AG04449 (cell line): ENCODE data around the gene DTD1.

Source experiments
- CTCF ChIA-PET: fragments of 350-600 bp; formaldehyde crosslinking; extraction: SDS; loops from one replicate; lab custom pipeline; 2021; ENCODE audit warnings: antibody characterized with exemption; lab: Yijun Ruan, JAX
- POLR2A ChIA-PET: fragments of 400-600, 350-600 bp; formaldehyde crosslinking; extraction: SDS; loops from one replicate; lab custom pipeline; 2020; ENCODE audit warnings: antibody characterized with exemption, inconsistent platforms; lab: Yijun Ruan, JAX
- DNase-seq: peaks from one replicate; pipeline ENCODE4 v3.0.0-alpha.2; 2010; ENCODE audit warnings: low read depth, low spot score
- H3K4me3 ChIP-seq: 2 replicates; pipeline ENCODE4 v1.5.1; 2011; ENCODE audit warnings: low read depth, mild to moderate bottlenecking, control low read depth, low read length
- TF ChIP-seq, protein P1 (sequence below): IDR thresholded peaks from one replicate; pipeline ENCODE4 v1.5.1; 2011; ENCODE audit warnings: mild to moderate bottlenecking, moderate library complexity, low read length, control low read depth, inconsistent platforms; ENCODE audit not compliant: insufficient read depth; ENCODE audit errors: missing control alignments

DTD1 gene

DNA sequence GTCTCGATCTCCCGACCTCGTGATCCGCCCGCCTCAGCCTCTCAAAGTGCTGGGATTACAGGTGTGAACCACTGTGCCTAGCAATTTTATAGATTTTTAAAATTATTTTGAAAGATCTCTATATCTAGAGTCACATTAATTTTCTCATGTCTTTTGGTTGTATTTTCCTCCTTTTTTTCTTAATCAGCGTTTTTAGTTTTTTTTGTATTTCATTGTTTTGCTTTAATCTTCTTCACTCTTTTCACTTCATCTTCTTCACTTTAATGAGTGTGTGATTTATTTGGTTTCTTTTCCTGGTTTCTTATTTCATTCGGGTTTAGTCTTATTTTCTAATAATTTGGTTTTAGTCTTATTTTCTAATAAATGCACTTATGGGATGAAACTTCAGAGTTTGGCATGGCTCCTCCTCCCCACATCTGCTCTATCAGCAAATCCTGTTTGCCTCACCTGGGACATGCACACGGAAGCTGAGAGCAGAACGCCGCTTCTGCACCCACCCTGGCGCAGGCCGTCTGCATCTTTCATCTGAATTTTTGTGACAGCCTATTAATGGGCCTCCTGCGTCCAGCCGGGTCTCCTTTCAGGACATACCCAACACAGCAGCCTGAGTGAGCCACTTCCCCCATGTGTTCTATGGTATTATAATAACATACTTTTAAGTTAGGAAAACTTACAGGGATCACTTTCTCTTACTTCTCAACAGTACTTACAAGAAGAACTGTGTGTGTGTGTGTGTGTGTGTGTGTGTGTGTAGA, 35.5 kb downstream of the DTD1 start:
- ChIA-PET CTCF (interaction anchor here (1.0 to 1.8 kb wide), 3 partner anchors 8 to 11 kb away, joined by 3 to 7 read pairs (median 4); no protein-coding TSS in a partner anchor), POLR2A (no interaction called here)
- no peak for DNase-seq
- no peak overlapping the region for H3K4me3 ChIP-seq
- TF ChIP-seq, protein P1, sequence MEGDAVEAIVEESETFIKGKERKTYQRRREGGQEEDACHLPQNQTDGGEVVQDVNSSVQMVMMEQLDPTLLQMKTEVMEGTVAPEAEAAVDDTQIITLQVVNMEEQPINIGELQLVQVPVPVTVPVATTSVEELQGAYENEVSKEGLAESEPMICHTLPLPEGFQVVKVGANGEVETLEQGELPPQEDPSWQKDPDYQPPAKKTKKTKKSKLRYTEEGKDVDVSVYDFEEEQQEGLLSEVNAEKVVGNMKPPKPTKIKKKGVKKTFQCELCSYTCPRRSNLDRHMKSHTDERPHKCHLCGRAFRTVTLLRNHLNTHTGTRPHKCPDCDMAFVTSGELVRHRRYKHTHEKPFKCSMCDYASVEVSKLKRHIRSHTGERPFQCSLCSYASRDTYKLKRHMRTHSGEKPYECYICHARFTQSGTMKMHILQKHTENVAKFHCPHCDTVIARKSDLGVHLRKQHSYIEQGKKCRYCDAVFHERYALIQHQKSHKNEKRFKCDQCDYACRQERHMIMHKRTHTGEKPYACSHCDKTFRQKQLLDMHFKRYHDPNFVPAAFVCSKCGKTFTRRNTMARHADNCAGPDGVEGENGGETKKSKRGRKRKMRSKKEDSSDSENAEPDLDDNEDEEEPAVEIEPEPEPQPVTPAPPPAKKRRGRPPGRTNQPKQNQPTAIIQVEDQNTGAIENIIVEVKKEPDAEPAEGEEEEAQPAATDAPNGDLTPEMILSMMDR: no peak

DNA sequence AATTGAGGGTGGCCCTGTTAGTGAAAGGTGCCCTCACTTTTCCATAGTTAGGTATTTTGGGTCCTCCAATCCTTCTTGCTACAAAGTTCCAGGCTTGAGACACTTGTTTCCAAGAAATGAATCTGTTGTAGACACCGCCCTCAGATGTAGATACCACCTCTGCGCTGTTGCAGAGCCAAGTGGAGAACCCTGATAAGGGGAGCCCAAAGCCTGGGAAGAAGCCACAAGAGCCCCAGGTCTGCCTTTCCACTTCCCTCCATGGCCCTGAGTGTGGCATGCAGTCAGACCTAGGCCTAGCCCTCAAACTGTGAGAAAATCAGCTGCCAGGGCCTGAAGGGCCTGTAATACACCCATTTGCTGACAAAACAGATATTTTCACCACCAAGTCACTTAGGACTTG, 37.1 kb downstream of the DTD1 start:
- CTCF ChIA-PET: interaction anchor here (1.0 to 1.8 kb wide), 4 partner anchors 7 to 1120 kb away, joined by 3 to 7 read pairs (median 4); no protein-coding TSS in a partner anchor
- no peak for DNase-seq
- TF ChIP-seq, protein P1: no peak
- POLR2A ChIA-PET: no interaction called here
- H3K4me3 ChIP-seq: no peak overlapping the region

DNA sequence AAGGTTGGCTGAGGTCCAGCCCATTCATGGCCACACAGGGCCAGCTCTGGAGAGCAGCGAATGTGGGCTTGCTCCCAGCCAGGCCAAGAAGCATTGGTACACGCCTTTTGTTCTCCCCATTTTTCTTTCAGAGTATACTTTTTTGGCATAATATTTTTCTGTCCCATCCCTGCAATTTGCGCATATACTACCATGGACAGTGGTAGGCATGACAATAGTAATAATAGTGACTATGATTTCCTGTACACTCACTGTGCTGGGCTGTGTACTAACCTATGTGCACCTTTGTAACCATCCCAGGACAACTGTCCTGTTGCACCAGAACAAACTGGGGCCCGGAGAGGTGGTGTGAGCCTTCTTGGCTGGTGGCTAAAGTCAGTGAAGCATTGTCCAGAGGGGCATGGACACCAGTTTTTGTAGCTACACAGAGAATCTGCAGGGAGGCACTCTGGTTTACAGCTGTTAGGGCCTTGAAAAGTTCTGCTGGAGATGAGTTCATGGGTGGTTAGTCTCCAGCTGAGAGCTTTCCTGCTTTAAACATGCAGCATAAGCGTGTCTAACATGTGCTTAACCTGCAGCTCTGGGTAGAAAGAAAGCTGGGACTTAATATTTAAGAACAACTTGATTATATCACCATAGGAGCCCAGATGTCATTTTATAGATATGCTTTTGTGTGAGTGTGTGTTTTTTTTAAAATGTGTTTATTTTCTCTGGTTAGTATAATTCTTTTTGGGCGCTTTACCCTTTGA, 38.2 kb downstream of the DTD1 start:
- TF ChIP-seq, protein P1: no peak
- ChIA-PET POLR2A (no interaction called here), CTCF (no interaction called here)
- no peak for DNase-seq
- H3K4me3 ChIP-seq: no peak overlapping the region

DNA sequence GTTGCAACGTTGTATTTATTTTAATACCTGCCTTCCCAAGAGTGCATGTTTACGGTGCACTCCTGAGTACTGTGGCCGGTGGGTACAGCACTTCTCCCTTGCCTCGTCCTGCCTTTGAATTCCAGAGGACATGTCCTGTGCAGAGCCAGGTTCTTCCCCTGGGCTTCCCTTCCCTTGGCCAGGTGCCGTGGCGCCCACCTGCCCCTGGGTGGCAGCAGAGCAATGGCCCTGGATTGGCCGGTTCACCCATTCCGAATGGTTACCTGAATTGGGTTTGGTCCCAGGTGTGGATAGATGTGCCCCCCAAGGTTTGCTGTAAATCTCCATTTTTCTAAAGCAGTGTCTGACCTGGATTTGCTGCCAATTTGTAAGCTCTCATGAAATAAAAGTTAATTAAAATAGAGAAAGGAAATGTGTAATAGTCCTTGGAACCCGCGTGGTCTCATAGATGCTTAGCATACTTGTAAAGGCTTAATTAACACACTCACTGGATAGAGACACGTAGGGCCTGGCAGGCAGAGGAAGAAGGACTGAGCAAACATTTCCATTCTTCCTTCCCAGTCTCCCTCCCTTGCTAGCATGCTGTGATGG, 40.6 kb downstream of the DTD1 start:
- DNase-seq: no peak
- CTCF ChIA-PET: interaction anchor here (0.9 to 2.6 kb wide), 2 partner anchors 9 kb away, joined by 3 to 9 read pairs; no protein-coding TSS in a partner anchor
- H3K4me3 ChIP-seq: no peak overlapping the region
- POLR2A ChIA-PET: no interaction called here
- TF ChIP-seq, protein P1: peak; percentile 70

DNA sequence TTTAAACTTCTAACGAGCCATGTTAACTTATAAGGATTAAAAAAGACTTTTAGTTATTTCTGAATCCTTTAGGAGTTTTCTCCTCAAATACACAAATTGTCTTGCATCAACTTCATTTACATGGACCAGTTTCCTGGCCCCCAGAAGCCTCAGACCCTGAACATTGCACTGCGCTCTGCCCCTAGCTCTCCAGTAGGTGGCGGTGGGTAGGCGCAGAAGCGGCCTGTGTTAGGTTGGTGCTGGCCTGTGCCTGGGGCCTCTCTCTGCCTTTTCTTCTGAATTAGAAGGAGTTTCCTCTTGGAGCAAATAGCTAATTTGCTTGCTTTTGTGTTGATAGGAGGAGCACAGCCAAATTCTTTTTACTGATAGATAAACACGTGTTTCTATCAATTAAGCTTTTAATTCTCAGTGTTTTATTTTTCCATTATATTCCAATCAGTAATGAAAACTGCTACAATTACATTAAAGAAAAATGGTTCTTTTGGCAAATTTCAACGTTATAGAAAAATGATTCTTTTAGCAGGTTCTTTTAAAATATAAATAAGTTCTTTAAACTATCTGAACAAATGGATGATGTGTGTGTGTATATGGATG, 44.4 kb downstream of the DTD1 start:
- no peak overlapping the region for H3K4me3 ChIP-seq
- ChIA-PET POLR2A (interaction anchor here (0.6 kb wide), 1 partner anchor 606 kb away, joined by 5 read pairs; no protein-coding TSS in a partner anchor), CTCF (interaction anchor here (0.6 to 2.1 kb wide), 39 partner anchors 8 to 1033 kb away, joined by 3 to 13 read pairs (median 3); no protein-coding TSS in a partner anchor)
- DNase-seq: no peak
- TF ChIP-seq, protein P1: peak; percentile 96
